Daoy (cell line): ENCODE results near the gene DEAF1. TPM values are rescaled to one million over a fixed set of nuclear protein-coding genes. Genes with fewer than 3 reads are reported as not detected.

Experiments
- DNase-seq: peaks from one replicate; pipeline ENCODE4 v3.0.0-alpha.2; 2015; ENCODE audit warnings: low read depth
- total RNA-seq: library from RNA; depleted of rRNA; stranded (reverse); fragments of >200 nt; shearing (Covaris generic); gene quantifications from 2 replicates; pipeline ENCODE4 v1.2.3, GENCODE V29; 2014

The DEAF1 gene
- total RNA-seq, 1 experiment from 2014 or later, result 25.5 TPM

DNA sequence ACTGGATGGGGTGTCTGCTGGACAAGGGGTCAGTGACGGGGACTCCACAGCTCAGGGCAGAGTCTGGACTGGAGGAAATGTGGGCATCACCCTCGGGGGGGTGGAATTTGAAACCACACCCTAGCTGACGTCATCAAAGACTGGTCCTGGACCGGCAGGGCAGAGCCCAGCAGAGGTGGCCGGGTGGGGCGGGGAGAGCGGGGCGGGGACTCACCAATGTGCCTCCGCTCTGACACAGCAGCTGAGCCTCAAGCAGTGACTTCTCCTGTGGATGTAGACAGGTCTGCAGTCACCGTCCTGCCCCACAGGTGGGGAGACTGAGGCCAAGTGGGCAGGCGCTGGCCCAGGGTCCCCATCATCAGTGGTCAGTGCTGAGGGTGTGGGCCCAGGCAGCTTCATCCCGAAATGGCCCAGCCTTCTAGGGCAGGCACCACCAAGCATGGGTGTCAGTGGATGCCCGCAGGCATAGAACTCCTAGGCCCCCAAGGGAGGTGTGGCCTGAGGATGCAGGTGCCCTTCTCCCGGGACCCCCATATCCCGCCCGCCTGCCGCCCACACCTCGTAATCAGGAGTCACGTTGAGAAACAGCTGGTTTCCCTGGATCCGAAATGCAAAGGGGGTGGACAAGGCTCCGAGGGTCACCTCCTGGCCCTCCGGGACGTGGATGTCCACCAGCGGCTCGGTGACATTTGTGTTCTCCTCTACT, 70.9 kb downstream of the DEAF1 start:
- DNase-seq, result peak; percentile 61

- no peak for DNase-seq
These were observed 71.6 kb downstream of the DEAF1 start for GRCh38 chr11:623349-623869.

GRCh38 chr11:621838-622237, 73.2 kb downstream of the DEAF1 start:
- DNase-seq, result no peak

DNA sequence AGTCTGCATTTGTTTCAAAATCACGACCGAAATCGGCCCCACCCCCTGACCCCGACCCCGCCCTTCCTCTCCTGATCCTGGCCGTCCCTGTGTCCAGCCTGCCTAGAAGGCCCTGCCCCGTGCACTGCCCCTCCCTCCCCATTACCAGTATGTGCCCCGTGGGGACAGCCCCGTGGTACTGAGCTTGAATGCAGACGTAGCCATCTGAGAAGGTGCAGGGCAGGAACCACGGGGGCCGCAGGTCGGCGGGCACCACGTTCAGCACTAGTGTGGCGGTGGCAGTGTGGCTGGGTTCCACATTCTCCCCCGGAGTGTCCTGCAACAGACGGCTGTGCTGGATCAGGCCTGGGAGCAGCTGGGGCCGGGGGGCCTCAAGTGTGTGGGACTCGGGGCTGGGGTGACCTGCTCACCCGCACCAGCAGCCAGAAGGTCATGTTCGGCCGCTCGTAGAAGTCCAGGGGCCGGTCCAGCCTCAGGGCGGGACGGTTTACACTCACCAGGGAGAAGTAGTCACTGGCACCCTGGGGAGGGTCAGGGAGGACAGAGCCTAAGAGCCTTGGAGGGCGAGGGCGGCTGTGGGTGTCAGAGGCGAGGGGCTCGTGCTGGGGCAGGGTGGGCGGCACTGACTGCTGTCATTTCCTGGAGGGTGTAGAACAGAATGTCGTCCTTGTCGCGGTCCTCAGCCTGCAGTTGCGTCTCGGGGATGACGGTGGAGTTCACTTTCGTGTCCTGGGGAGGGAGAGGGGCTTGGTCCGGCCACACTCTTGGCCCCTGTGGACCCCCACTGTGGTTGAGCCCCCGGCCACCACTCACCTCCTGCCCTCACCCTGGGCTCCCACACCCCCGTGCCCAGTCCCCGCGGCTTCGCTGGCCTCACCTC, 73.8 kb downstream of the DEAF1 start:
- DNase-seq, result no peak

- no peak for DNase-seq
These were observed 74.8 kb downstream of the DEAF1 start for GRCh38 chr11:620201-620600.

DNA sequence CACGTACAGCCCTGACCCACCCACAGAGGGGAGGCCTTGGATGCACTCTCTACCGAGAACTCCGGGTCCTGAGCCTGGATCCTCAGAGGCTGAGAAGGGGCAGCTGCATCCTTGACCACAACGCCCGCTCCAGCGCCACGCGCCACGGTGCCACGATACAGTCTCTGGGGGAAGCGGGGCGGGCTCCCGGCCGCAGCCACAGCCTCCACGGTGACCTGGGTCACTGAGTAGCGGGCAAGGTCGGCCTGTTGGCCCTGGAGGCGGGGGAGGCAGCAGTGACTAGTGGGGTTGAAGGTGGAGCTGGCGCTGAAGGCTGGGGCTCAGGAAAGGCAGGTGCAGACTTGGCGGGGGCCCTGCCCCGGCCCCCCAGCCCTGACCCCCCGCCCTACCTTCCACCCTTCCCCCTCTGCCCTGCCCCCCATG, 75.4 kb downstream of the DEAF1 start:
- DNase-seq, result no peak

GRCh38 chr11:618856-619627, 76.0 kb downstream of the DEAF1 start:
- no peak for DNase-seq

DNA sequence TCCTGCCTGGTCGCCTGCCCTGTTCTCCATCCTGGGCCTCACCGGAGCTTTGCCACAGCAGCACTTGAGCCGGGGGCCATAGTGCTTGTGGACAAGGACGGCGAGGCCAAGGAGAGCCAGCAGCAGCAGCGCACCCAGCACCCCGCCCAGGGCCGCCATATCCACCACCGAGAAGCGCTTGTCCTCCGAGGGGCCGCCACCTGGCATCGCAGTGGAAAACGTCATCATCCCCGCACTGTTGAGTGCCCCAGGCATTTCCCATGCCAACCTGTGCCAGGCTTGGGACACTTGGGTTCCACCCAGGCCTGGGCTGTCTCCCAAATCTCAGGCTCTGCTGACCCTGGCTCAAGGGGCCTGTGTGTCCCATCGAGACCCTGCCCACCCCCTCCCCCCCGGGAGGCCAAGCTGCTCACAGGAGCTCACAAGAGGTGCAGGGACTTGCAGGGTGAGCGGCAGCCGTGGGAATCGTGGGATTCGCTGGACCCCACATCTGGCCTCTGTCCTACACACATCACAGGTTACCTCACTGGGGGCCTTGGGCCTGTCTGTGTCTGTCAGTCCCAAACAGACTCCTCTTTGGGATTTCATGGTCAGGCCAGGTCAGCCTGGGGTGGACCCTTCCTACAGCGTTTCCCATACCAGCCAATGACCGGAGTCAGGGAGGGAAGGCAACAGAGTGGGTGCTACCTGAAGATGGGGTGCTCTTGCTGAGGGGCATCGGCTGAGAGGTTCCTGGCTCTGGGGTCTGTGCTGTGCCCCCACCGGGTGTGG, 76.9 kb downstream of the DEAF1 start:
- no peak for DNase-seq

DNA sequence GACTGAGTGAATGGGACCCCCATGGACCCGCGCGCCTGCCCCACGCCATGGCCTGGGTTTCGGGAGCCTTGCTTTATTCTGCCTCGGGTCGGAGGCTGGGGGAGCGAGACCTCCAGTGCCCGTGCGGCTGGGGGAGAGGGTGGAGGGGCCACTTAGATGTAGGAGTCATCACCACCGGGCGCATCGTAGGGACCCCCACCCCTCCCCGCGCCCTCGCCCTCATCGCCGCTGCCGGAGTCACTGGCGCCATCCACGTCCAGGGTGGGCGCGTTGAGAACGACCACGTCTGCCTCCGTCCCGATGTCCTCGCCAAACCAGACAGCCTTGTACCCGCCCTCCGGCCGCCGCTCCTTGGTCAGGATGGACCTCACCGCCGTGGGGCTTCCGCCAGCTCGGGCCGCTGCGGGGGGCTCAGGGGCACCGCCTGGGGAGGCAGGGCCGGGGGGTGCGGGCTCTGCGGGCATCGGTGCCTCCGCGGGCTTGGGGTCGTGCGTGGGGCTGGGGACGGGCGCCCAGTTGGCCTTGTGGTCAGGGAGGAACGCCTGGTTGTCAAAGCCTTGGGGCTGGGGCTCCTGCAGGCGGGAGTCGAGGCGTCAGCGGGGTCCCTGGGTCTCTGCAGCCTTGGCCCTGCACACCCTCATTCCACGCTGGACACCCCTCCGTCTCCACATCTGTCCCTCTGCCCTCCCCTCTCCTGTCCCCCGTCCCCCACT, 77.7 kb downstream of the DEAF1 start:
- DNase-seq, result no peak

DNA sequence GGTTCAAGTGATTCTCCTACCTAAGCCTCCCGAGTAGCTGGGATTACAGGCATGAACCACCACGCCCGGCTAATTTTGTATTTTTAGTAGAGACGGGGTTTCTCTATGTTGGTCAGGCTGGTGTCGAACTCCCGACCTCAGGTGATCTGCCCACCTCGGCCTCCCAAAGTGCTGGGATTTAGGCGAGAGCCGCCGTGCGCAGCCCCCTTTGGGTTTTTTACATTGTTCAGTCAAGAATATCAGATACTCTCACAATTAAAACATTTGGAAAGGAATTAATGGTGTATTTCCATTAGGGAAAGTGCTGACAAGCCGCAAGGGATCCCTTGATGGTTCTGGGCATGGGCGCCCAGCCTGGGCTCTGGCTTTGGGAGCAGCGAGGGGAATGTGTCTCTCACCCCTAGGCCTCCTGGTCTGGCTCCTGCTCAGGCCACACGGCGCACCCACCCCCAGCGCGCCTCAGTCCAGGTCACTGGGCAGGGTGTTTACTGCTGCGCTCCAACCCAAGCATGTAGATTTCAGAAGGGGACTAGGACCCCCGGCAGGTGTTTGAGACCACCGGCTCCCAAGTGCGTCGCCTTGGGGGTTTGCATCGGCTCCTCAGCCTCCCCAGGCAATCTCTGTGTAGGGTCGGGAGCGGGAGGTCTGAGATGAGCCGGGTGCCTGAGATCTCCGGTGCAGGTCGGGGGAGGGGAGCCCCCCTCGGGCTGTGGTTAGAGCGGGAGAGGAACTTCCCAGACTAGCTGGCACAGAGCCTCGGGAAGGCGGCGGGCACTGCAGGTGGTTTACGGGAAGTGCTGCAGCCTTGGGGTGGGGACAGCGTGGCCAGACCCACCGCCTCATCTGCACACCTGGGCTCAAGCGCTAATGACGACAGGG, 78.5 kb downstream of the DEAF1 start:
- DNase-seq, result no peak

DNA sequence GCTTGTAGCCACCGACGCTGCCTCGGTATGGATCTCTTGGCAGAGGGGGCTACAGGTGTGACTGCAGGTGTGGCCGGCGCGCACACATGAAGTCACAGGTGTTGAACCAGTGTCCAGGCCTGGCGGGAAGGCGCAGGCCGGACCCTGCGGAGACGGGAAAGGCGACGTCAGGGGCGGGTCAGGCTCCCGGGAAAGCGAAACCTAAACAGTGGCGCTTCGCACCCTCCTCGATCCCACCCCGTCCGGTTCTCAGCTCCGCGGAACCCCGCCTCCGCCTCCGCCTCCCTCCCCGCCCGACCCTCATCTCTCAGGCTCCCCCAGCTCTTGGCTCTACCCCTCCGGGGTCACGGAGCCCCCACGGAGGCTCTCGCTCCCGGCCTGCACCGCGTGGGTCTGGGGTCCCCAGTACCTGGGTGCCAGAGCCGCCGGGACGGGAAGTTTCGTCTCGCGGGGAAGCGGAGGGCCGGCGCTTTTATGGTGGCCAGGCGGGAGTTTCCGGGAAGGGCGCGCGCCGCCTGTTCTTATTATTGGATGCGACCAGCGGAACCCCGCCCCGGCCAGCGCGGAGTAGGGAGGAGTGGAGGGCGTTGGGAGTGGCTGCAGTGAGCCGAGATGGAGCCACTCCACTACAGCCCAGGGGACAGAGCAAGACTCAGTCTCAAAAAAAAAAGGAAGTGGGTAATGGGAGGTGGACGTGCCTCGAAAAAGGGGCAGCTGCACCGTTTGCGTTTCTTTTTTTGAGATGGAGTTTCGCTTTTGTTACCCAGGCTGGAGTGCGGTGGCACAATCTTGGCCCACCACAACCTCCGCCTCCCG, 79.3 kb downstream of the DEAF1 start, which contains the start of gene IRF7:
Gene IRF7, minus strand, starts transcription at position 447 of the 816 bp plus-strand sequence. CDS start 586 bp downstream, outside the sequence.
- DNase-seq, result peak; percentile 93

GRCh38 chr11:614623-615503, 80.2 kb downstream of the DEAF1 start:
- DNase-seq, result peak; percentile 52

GRCh38 chr11:614021-614622, 80.9 kb downstream of the DEAF1 start:
- DNase-seq, result no peak

DNA sequence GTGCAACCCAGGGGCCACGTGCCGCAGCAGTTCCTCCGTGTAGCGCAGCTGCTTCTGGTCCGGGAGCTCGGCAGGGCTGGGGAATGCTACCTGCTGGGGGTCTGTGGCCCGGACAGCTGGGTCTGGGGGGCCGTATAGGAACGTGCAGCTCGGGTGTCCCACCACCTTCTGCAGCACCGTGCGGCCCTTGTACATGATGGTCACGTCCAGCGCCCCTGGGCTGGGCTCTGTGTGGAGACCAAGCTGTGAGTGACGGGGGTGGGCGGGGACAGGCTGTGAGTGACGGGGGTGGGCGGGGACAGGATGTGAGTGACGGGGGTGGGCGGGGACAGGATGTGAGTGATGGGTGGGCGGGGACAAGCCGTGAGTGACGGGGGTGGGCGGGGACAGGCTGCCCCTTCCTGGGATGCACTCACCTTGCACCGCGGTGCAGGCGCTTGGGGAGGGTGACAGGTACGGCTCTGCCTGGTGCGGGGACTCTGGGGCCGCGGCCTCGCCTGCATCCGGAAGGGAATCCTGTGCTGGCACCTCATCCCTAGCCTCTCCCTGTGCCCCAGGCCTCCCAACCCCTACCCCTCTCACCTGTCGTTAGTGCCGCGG, 81.6 kb downstream of the DEAF1 start:
- peak; percentile 50 for DNase-seq

DNA sequence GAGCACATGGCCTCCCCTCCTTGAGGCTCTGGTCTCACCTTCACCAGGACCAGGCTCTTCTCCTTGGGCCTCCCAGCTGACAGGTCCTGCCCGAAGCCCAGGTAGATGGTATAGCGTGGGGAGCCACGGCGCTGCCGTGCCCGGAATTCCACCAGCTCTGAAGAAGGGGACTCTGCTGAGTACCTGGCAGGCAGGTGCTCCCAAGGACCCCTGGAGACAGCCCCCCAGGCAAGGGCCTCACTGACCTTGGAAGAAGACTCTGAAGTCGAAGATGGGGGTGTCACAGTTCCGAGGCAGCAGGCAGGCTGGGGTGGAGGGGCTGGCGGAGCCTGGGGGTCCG, 82.1 kb downstream of the DEAF1 start:
- no peak for DNase-seq

DNA sequence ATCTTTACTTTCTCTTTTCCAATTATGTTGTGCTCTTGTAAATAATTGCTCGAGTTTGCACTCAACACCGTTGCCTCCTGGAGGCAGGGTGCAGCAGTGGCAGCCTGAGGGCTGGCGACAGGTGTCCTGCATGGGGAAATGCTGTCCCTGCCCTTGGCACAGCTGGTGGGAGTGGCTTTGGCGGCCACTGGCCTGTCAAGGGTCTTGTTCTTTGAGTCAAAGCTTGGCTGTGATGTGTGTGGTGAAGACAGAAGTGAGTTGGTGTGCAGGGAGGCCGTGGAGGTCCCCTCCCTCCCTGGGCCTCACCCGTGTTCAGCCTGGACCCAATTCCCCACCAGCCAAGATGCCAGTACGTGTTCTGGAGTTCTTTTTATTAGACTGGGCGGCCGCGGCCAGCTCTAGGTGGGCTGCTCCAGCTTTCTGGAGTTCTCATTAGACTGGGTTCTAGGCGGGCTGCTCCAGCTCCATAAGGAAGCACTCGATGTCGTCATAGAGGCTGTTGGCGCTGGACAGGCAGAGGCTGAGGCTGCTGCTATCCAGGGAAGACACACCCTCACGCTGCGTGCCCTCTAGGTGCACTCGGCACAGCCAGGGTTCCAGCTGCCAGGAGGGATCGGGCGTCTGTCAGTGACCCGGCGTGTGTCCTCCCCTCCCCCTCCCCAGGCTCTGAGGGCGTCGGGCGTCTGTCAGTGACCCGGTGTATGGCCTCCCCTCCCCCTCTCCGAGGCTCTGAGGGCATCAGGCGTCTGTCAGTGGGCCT, 82.6 kb downstream of the DEAF1 start:
- no peak for DNase-seq
